Transverse colon (tissue), 4 donors: ENCODE measurements around the gene DRAM2.

Experiments used
- CTCF ChIP-seq, 5 experiments: fragments of 200-600 bp in 3 of 5; fragments of 450-650 bp in 2 of 5; sonication (generic) in 3 of 5; IDR thresholded peaks; 1 replicate in 2 of 5; 2 replicates in 3 of 5; pipeline ENCODE4 v1.5.1; 2016 to 2017; ENCODE audit warnings: antibody characterized with exemption in 5 of 5, inconsistent platforms in 3 of 5, mild to moderate bottlenecking in 2 of 5, moderate library complexity in 1 of 5
- EP300 ChIP-seq: sonication (generic); formaldehyde crosslinking; IDR thresholded peaks from one replicate; pipeline ENCODE4 v1.6.1; 2017; ENCODE audit warnings: antibody characterized with exemption, low read depth
- POLR2A ChIP-seq: fragments of 450-650 bp; IDR thresholded peaks from one replicate; pipeline ENCODE4 v1.6.1; 2016; ENCODE audit warnings: antibody characterized with exemption, mild to moderate bottlenecking, moderate library complexity
- POLR2AphosphoS5 ChIP-seq, 3 donors: sonication (generic); formaldehyde crosslinking; IDR thresholded peaks; one replicate each; pipeline ENCODE4 v1.6.1; 2016; ENCODE audit warnings: antibody characterized with exemption in 3 of 3

DNA sequence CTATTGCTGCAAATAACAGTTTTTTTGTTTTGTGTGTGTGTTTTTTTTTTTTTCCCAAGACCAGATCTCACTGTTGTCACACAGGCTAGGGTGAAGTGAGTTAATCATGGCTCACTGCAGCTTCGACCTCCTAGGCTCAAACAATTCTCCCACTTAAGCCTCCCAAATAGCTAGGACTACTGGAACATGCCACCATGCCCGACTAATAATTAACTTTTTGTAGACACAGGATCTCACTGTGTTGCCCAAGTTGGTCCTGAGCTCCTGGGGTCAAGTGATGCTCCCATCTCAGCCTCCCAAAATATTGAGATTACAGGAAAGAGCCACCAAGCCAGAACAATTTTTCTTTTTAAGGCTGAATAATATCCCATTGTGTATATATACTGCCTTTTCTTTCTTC is 34.9 kb downstream of the DRAM2 start:
- TF ChIP-seq POLR2AphosphoS5 (IDR thresholded peaks at IDR 0.05) (no peak), CTCF (IDR thresholded peaks at IDR 0.05) (no peak), EP300 (no peak), POLR2A (no peak)
